Activated CD8-positive, alpha-beta memory T cell treated with anti-CD3 and anti-CD28 coated beads, Interleukin-2, amount 50 U/mL, for 48 hours (primary cell): ENCODE data around the gene DIP2A.

Experiments used
- DNase-seq: peaks from one replicate; pipeline ENCODE4 v3.0.0-alpha.2; 2020

The DIP2A gene

GRCh38 chr21:46454142-46454541 lies 4.5 kb upstream of the DIP2A start:
- no peak for DNase-seq

- DNase-seq: no peak
Measured at GRCh38 chr21:46454634-46455390, 3.9 kb upstream of the DIP2A start.

GRCh38 chr21:46455575-46456385 lies 2.9 kb upstream of the DIP2A start:
- DNase-seq: no peak

- DNase-seq: no peak
Measured at GRCh38 chr21:46456750-46457149, 1.9 kb upstream of the DIP2A start.

GRCh38 chr21:46457801-46458314 lies 833 bp upstream of the DIP2A start:
- DNase-seq: no peak

- DNase-seq: no peak
Measured at GRCh38 chr21:46459024-46459355, 299 bp downstream of the DIP2A start.

GRCh38 chr21:46459356-46460112 lies 843 bp downstream of the DIP2A start:
- DNase-seq: peak; percentile 58

- DNase-seq: peak; percentile 22
Measured at GRCh38 chr21:46461909-46462308, 3.2 kb downstream of the DIP2A start.

GRCh38 chr21:46465153-46465552 lies 6.5 kb downstream of the DIP2A start:
- peak; percentile 12 for DNase-seq

GRCh38 chr21:46465651-46466050 lies 7.0 kb downstream of the DIP2A start:
- no peak for DNase-seq

- DNase-seq: no peak
Measured at GRCh38 chr21:46468108-46468774, 9.6 kb downstream of the DIP2A start.

- no peak for DNase-seq
Measured at GRCh38 chr21:46469275-46469674, 10.6 kb downstream of the DIP2A start.

- DNase-seq: no peak
Measured at GRCh38 chr21:46471514-46471913, 12.8 kb downstream of the DIP2A start.

GRCh38 chr21:46472246-46472645 lies 13.6 kb downstream of the DIP2A start:
- no peak for DNase-seq

- no peak for DNase-seq
Measured at GRCh38 chr21:46474382-46474781, 15.7 kb downstream of the DIP2A start.

- no peak for DNase-seq
Measured at GRCh38 chr21:46475296-46475695, 16.6 kb downstream of the DIP2A start.

- no peak for DNase-seq
Measured at GRCh38 chr21:46477765-46478164, 19.1 kb downstream of the DIP2A start.

GRCh38 chr21:46478910-46479309 lies 20.2 kb downstream of the DIP2A start:
- no peak for DNase-seq

GRCh38 chr21:46480466-46480865 lies 21.8 kb downstream of the DIP2A start:
- DNase-seq: no peak

- DNase-seq: no peak
Measured at GRCh38 chr21:46482225-46482845, 23.6 kb downstream of the DIP2A start.

- no peak for DNase-seq
Measured at GRCh38 chr21:46482846-46483231, 24.1 kb downstream of the DIP2A start.
